GM12878 (cell line): Measurements from ENCODE around the gene MRPL49. TPM values are rescaled to one million over a fixed set of nuclear protein-coding genes. Genes with fewer than 3 reads are reported as not detected.

Experiments
- BCL11A ChIP-seq: IDR thresholded peaks from 2 replicates; pipeline ENCODE4 v1.6.1; 2011; ENCODE audit warnings: low read depth, low read length
- BRCA1 ChIP-seq: IDR thresholded peaks from 2 replicates; pipeline ENCODE4 v1.6.1; 2011; ENCODE audit warnings: low read depth, low read length, improper control_type of control experiment
- DPF2 ChIP-seq: fragments of 450-650 bp; IDR thresholded peaks from 2 replicates; pipeline ENCODE4 v1.6.1; 2017; ENCODE audit warnings: mild to moderate bottlenecking
- E2F8 ChIP-seq: fragments of 450-650 bp; IDR thresholded peaks from 2 replicates; pipeline ENCODE4 v1.6.1; 2018; ENCODE audit warnings: mild to moderate bottlenecking, low read depth, moderate library complexity; ENCODE audit not compliant: partially characterized antibody
- EGR1 ChIP-seq, 2 experiments: IDR thresholded peaks; 1 replicate in 1 of 2; 2 replicates in 1 of 2; pipeline ENCODE4 v1.6.1; 2011 to 2012; ENCODE audit warnings: low read depth in 2 of 2, low read length in 2 of 2, borderline replicate concordance in 1 of 2, mild to moderate bottlenecking in 1 of 2, moderate library complexity in 1 of 2
- ETV6 ChIP-seq, 2 experiments: fragments of 450-650 bp in 1 of 2; IDR thresholded peaks in 1 of 2; conservative IDR thresholded peaks in 1 of 2; 2 replicates each; pipeline ENCODE4 v1.6.1; 2014; ENCODE audit warnings: antibody characterized with exemption in 1 of 2, borderline replicate concordance in 1 of 2, low read depth in 1 of 2, mild to moderate bottlenecking in 1 of 2, moderate library complexity in 1 of 2
- HCFC1 ChIP-seq: fragments of 150-350 bp; IDR thresholded peaks from 2 replicates; pipeline ENCODE4 v1.6.1; 2014; ENCODE audit warnings: low read length
- HDAC6 ChIP-seq: fragments of 200-600 bp; sonication (generic); IDR thresholded peaks from one replicate; pipeline ENCODE4 v1.8.0; 2017; ENCODE audit warnings: antibody characterized with exemption; ENCODE audit not compliant: unreplicated experiment
- HSF1 ChIP-seq: fragments of 150-350 bp; IDR thresholded peaks from 2 replicates; pipeline ENCODE4 v1.6.1; 2014; ENCODE audit warnings: mild to moderate bottlenecking, low read depth, low read length
- IKZF2 ChIP-seq, 2 experiments: fragments of 450-650 bp; IDR thresholded peaks; 2 replicates each; pipeline ENCODE4 v1.6.1; 2017; ENCODE audit warnings: mild to moderate bottlenecking in 2 of 2, moderate library complexity in 2 of 2
- MXI1 ChIP-seq: fragments of 150-350 bp; IDR thresholded peaks from 2 replicates; pipeline ENCODE4 v1.6.1; 2011; ENCODE audit warnings: low read depth, mild to moderate bottlenecking, inconsistent platforms, low read length, improper control_type of control experiment
- NFYB ChIP-seq: IDR thresholded peaks from 2 replicates; pipeline ENCODE4 v1.6.1; 2011; ENCODE audit warnings: low read depth, mild to moderate bottlenecking, low read length, improper control_type of control experiment, moderate library complexity; ENCODE audit not compliant: insufficient read depth
- NR2C1 ChIP-seq: fragments of 450-650 bp; IDR thresholded peaks from 2 replicates; pipeline ENCODE4 v1.6.1; 2017; ENCODE audit warnings: antibody characterized with exemption, mild to moderate bottlenecking, moderate library complexity
- RFX5 ChIP-seq: IDR thresholded peaks from 2 replicates; pipeline ENCODE4 v1.6.1; 2011; ENCODE audit warnings: low read depth, low read length, improper control_type of control experiment
- SMAD5 ChIP-seq: IDR thresholded peaks from 2 replicates; pipeline ENCODE4 v1.6.1; 2016; ENCODE audit warnings: antibody characterized with exemption, low read depth
- TCF12 ChIP-seq: IDR thresholded peaks from 2 replicates; pipeline ENCODE4 v1.6.1; 2011; ENCODE audit warnings: low read depth, mild to moderate bottlenecking, low read length
- TCF3 ChIP-seq: IDR thresholded peaks from 2 replicates; pipeline ENCODE4 v1.6.1; 2012; ENCODE audit warnings: low read depth, mild to moderate bottlenecking, low read length, borderline replicate concordance; ENCODE audit not compliant: insufficient read depth
- USF2 ChIP-seq: IDR thresholded peaks from 2 replicates; pipeline ENCODE4 v1.6.1; 2011; ENCODE audit warnings: low read depth, low read length, improper control_type of control experiment, borderline replicate concordance
- YBX1 ChIP-seq: fragments of 450-650 bp; IDR thresholded peaks from 2 replicates; pipeline ENCODE4 v1.6.1; 2016; ENCODE audit warnings: antibody characterized with exemption
- ZBTB40 ChIP-seq: fragments of 450-650 bp; IDR thresholded peaks from 2 replicates; pipeline ENCODE4 v1.6.1; 2016; ENCODE audit warnings: mild to moderate bottlenecking, moderate library complexity, borderline replicate concordance
- ZNF207 ChIP-seq: fragments of 450-650 bp; IDR thresholded peaks from 2 replicates; pipeline ENCODE4 v1.6.1; 2014; ENCODE audit warnings: antibody characterized with exemption, mild to moderate bottlenecking, borderline replicate concordance
- polyA plus RNA-seq, 11 experiments: library from polyadenylated mRNA; depleted of rRNA in 4 of 11; unstranded in 6 of 11; stranded (reverse) in 5 of 11; fragments of >200 nt; fragmentation: Nextera tagmentation in 4 of 11; fragmentation: Illumina TruSeq in 1 of 11; extraction: Ambion mirVana in 4 of 11; extraction: Trizol in 1 of 11; gene quantifications; 1 replicate in 1 of 11; 2 replicates in 10 of 11; pipeline versions ENCODE4 v1.2.1 to v1.2.3, GENCODE V29; 2011 to 2016; ENCODE audit warnings: inconsistent platforms in 2 of 11, missing spikeins in 2 of 11, low read depth in 1 of 11
- total RNA-seq, 4 experiments: library from RNA; depleted of rRNA in 3 of 4; stranded (reverse); fragments of >200 nt in 3 of 4; fragmentation: Illumina TruSeq in 1 of 4; extraction: Trizol in 1 of 4; gene quantifications; 2 replicates each; pipeline versions ENCODE4 v1.2.1 to v1.2.3, GENCODE V29; 2013 to 2021

MRPL49 gene
- total and polyA plus RNA-seq, 10 of the 15 experiments (the other 5 are each of a cell fraction or from before 2014, with no cell fraction given) = 42.0 to 116 (median 71.7) TPM

- TF ChIP-seq ZBTB40 (peak; percentile 17; the same call in 1 of the 2 replicates), TCF3 (0 out of 2 replicates have a peak, but pooled peaks have one; percentile 23), ZNF207 (no peak), DPF2 (peak; percentile 71), ETV6 (conservative IDR thresholded peaks at IDR 0.05 in 1 of 2, IDR thresholded peaks at IDR 0.05 in 1 of 2; ENCODE audit: borderline replicate concordance in 1 of 2, low read depth in 1 of 2) (no peak), MXI1 (peak; percentile 42; the same call in 1 of the 2 replicates), HCFC1 (no peak), BCL11A (no peak), BRCA1 (no peak), HDAC6 (no peak), E2F8 (no peak), HSF1 (no peak), EGR1 (IDR thresholded peaks at IDR 0.05; ENCODE audit: borderline replicate concordance in 1 of 2, low read depth in 2 of 2, low read length in 2 of 2) (no peak), SMAD5 (no peak), YBX1 (no peak), IKZF2 (IDR thresholded peaks at IDR 0.05) (no peak), TCF12 (peak; percentile 18; the same call in 1 of the 2 replicates), NR2C1 (no peak), RFX5 (no peak), USF2 (no peak), NFYB (no peak)
These were observed 9.4 kb upstream of the MRPL49 start (continued) for GRCh38 chr11:65112546-65113360.
